ENCODE measurements around the gene CD99. TPM values are rescaled to one million over a fixed set of nuclear protein-coding genes. Genes with fewer than 3 reads are reported as not detected.
A peak's percentile ranks its signal among the peaks of the same experiment; 100 is the strongest.

The CD99 gene
- total and polyA plus RNA-seq, 4 donors = 49.9 to 165 (median 102) TPM

- H3K4me3 ChIP-seq (ENCODE audit: low read depth in 1 of 3, low read length in 3 of 3) = no peak overlapping the region
These were observed 27.7 kb downstream of the CD99 start for GRCh38 chrX:2718821-2719220.

DNA sequence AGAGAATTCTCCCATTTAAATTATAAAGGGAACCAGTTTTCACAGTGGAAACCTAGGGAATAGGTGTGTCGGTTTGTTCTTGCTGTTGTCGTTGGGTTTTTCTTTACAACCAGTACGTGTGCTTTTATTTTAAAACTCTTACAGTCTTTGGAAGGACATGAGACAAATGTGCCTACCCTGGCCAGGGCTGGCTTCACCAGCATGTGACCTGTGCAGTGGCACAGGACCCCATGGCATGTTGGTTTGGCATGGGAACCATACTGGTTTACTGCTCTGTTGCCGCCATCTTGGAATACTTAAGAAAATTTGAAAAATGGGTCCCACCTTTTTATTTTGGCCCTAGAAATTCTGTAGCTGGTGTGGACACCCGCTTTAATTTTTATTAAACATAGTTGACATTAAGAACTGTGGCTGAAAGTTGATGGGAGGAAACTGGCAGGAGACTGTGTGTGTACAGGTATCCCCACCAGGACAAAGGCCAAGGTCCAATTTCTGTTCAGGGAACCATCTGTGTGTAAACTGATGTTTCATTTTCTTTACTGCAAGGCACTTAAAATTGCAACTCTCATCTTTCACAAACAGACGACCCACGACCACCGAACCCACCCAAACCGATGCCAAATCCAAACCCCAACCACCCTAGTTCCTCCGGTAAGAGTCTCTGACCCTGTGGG lies 28.8 kb downstream of the CD99 start:
- Histone ChIP-seq H3K9ac (ENCODE audit: low read depth in 1 of 2, low read length in 2 of 2) (no peak overlapping the region), H3K9me3 (ENCODE audit: control insufficient read depth in 4 of 4, low read length in 3 of 4) (no peaks in the 10 kb centered on the region), H3K27ac (ENCODE audit: low read depth in 1 of 2, low read length in 2 of 2) (no peak overlapping the region), H3K36me3 (ENCODE audit: control insufficient read depth in 4 of 4, insufficient read depth in 3 of 4, low read depth in 1 of 4, low read length in 3 of 4) (peaks cover 10 to 26% (median 16%) of the 10 kb centered on the region in 4 donors), H3K4me1 (ENCODE audit: control insufficient read depth in 4 of 4, insufficient read depth in 4 of 4, low read length in 3 of 4) (peaks cover 0 to 10% (median 3%) of the 10 kb centered on the region in 4 donors), H3K27me3 (ENCODE audit: control insufficient read depth in 4 of 4, insufficient read depth in 4 of 4, low read length in 3 of 4) (no peaks in the 10 kb centered on the region), H3K4me3 (ENCODE audit: low read depth in 1 of 3, low read length in 3 of 3) (no peak overlapping the region)
- TF ChIP-seq JUND (IDR thresholded peaks at IDR 0.05) (no peak), EGR1 (IDR thresholded peaks at IDR 0.05; ENCODE audit: low read depth in 2 of 2) (no peak), HNF4G (IDR thresholded peaks at IDR 0.05) (peak; percentile 59), SP1 (IDR thresholded peaks at IDR 0.05) (peak; percentile 72), GABPA (IDR thresholded peaks at IDR 0.05 in 1 of 2, conservative IDR thresholded peaks at IDR 0.05 in 1 of 2) (no peak), FOXA1 (IDR thresholded peaks at IDR 0.05) (peak; percentile 28), FOXA2 (IDR thresholded peaks at IDR 0.05) (no peak), TAF1 (conservative IDR thresholded peaks at IDR 0.05) (no peak), RAD21 (IDR thresholded peaks at IDR 0.05) (peak; percentile 21 to 27), YY1 (IDR thresholded peaks at IDR 0.05) (peak; percentile 40), NR2F2 (IDR thresholded peaks at IDR 0.05) (no peak), RXRA (IDR thresholded peaks at IDR 0.05) (peak in 1 of 2 donors; percentile 25), REST (IDR thresholded peaks at IDR 0.05) (no peak), HNF4A (conservative IDR thresholded peaks at IDR 0.05) (peak; percentile 92 to 94)
- TF ChIP-seq, protein P1, sequence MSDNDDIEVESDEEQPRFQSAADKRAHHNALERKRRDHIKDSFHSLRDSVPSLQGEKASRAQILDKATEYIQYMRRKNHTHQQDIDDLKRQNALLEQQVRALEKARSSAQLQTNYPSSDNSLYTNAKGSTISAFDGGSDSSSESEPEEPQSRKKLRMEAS (IDR thresholded peaks at IDR 0.05) = no peak
- TF ChIP-seq, protein P2, sequence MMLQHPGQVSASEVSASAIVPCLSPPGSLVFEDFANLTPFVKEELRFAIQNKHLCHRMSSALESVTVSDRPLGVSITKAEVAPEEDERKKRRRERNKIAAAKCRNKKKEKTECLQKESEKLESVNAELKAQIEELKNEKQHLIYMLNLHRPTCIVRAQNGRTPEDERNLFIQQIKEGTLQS (IDR thresholded peaks at IDR 0.05) = no peak
- TF ChIP-seq, protein P3, sequence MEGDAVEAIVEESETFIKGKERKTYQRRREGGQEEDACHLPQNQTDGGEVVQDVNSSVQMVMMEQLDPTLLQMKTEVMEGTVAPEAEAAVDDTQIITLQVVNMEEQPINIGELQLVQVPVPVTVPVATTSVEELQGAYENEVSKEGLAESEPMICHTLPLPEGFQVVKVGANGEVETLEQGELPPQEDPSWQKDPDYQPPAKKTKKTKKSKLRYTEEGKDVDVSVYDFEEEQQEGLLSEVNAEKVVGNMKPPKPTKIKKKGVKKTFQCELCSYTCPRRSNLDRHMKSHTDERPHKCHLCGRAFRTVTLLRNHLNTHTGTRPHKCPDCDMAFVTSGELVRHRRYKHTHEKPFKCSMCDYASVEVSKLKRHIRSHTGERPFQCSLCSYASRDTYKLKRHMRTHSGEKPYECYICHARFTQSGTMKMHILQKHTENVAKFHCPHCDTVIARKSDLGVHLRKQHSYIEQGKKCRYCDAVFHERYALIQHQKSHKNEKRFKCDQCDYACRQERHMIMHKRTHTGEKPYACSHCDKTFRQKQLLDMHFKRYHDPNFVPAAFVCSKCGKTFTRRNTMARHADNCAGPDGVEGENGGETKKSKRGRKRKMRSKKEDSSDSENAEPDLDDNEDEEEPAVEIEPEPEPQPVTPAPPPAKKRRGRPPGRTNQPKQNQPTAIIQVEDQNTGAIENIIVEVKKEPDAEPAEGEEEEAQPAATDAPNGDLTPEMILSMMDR (IDR thresholded peaks at IDR 0.05; ENCODE audit: low read depth, low read length, missing input control) = no peak
- WGBS = 63% methylated on average over 10 of the region's 10 CpGs
- no peak for DNase-seq (ENCODE audit: low spot score)

More at GRCh38 chrX:2718821-2719220, 27.7 kb downstream of the CD99 start:
- WGBS = 94% methylated on average over 2 of the region's 2 CpGs
- Histone ChIP-seq H3K36me3 (ENCODE audit: control insufficient read depth in 4 of 4, insufficient read depth in 3 of 4, low read depth in 1 of 4, low read length in 3 of 4) (peaks cover 6 to 23% (median 14%) of the 10 kb centered on the region in 4 donors), H3K27me3 (ENCODE audit: control insufficient read depth in 4 of 4, insufficient read depth in 4 of 4, low read length in 3 of 4) (no peaks in the 10 kb centered on the region), H3K4me1 (ENCODE audit: control insufficient read depth in 4 of 4, insufficient read depth in 4 of 4, low read length in 3 of 4) (peaks cover 0 to 10% (median 3%) of the 10 kb centered on the region in 4 donors), H3K9me3 (ENCODE audit: control insufficient read depth in 4 of 4, low read length in 3 of 4) (no peaks in the 10 kb centered on the region), H3K9ac (ENCODE audit: low read depth in 1 of 2, low read length in 2 of 2) (no peak overlapping the region), H3K27ac (ENCODE audit: low read depth in 1 of 2, low read length in 2 of 2) (no peak overlapping the region)
- DNase-seq (ENCODE audit: low spot score) = no peak
- TF ChIP-seq YY1 (IDR thresholded peaks at IDR 0.05) (no peak), JUND (IDR thresholded peaks at IDR 0.05) (no peak), RAD21 (IDR thresholded peaks at IDR 0.05) (no peak), REST (IDR thresholded peaks at IDR 0.05) (no peak), HNF4A (conservative IDR thresholded peaks at IDR 0.05) (no peak), TAF1 (conservative IDR thresholded peaks at IDR 0.05) (no peak)
- TF ChIP-seq, protein P1 (IDR thresholded peaks at IDR 0.05) = no peak

Measured in liver (tissue), 9 donors.